GM12865 (cell line): ENCODE results near the gene SLC4A4.

Source experiments
- DNase-seq: peaks from one replicate; pipeline ENCODE4 v3.0.0; 2010; ENCODE audit warnings: low read depth
- H3K4me3 ChIP-seq: 2 replicates; pipeline ENCODE4 v1.5.1; 2011; ENCODE audit warnings: mild to moderate bottlenecking, low read depth, low read length, control low read depth
- CTCF ChIP-seq: IDR thresholded peaks from 2 replicates; pipeline ENCODE4 v1.5.1; 2011; ENCODE audit warnings: low read length, control low read depth, low read depth, inconsistent platforms; ENCODE audit not compliant: insufficient read depth; ENCODE audit errors: missing control alignments

SLC4A4 gene

DNA sequence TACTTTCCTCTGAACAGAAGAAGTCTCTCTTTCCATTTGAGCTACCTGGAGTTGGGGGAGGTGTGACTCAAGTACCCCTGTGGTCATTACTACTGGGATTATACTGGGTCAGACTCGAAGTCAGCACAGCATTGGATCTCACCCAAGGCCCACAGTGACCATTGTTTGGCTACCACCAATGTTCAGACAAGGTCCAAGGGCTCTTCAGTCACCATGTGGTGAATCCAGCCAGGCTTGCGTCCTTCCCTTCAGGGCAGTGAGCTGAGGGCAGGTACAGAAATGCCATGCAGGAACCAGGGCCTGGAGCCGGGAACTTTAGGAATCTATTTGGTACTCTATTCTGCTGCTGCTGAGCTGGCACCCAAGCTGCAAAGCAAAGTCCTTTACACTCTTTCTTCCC lies 5.5 kb upstream of the SLC4A4 start:
- DNase-seq = no peak
- no peak overlapping the region for H3K4me3 ChIP-seq
- no peak for TF ChIP-seq CTCF

DNA sequence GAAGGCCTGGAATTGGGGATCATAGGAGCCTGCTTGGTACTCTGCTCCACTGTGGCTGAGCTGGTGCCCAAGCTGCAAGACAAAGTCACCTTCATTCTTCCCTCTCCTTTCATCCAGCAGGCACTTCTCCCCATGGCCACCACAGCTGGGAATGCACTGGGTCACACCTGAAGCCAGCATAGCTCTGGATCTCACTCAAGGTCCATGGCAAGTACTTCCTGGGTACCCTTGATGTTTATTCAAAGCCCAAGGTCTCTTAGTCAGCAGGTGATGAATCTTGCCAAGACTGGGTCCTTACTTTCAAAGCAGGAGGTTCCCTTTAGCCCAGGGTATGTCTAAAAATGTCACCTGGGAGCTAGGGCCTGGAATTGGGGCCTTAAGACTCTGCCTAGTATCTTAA lies 4.9 kb upstream of the SLC4A4 start:
- H3K4me3 ChIP-seq = no peak overlapping the region
- TF ChIP-seq CTCF = no peak
- no peak for DNase-seq

- DNase-seq = no peak
- H3K4me3 ChIP-seq = no peak overlapping the region
- no peak for TF ChIP-seq CTCF
Observed at GRCh38 chr4:71334465-71334882, 4.3 kb upstream of the SLC4A4 start.

- no peak overlapping the region for H3K4me3 ChIP-seq
- TF ChIP-seq CTCF = no peak
- DNase-seq = no peak
Observed at GRCh38 chr4:71343670-71344466, 5.0 kb downstream of the SLC4A4 start.

DNA sequence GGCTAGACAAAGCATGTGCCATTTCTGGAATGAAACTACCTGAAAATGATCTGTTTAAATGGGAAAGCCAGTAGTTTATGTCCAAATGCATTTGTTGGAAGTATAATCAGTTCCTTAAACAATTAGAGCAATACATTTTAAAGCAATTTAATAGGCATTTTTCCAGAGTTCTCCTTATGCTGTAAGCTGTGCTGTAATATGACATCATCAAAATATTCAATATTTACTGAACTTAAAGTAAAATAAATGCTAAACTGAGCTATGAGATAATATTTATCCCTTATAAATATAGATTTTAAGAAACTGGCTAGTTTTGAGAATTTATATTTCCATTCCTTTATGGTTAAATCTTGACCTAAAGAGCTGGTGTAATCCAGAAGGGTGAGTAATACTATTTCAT lies 7.9 kb downstream of the SLC4A4 start:
- no peak for TF ChIP-seq CTCF
- H3K4me3 ChIP-seq = no peak overlapping the region
- DNase-seq = no peak

DNA sequence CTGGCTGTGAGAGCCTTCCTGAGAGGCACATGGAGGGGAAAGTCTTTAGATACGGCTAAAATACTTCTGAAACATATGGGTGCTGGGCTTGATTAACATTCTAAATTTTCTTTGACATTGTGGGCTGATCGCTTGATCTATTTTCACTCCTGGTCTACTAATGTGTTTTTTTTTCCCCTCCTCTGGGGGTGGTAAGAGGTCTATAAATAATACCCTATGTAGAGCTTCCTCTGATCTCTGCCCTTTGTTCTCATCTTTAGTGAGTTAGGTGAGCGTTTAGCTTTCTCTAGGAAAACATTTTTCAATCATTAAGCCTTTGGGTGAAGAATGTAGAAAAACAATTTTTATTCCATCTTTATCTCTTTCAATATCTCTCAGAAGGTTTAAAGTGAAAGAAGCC lies 9.8 kb downstream of the SLC4A4 start:
- TF ChIP-seq CTCF = no peak
- no peak overlapping the region for H3K4me3 ChIP-seq
- DNase-seq = no peak

DNA sequence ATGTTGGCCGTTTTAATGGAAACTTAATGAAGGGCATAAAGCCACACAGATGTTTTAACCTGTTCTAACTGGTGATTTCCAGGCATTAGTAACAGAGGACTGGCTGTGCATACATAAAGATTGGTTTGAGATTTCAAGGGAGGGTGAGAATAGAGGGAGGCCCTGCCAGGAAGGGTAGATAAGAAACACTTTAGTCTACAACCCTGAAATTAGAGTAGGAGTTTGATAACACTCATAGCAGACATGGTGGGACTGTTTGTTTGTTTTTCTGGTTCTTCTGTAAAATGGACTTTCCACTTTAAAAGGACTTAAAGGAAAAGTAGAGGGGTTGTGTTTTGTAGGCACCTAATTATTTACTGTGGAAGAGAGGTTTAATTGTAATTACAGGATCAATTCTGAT lies 16.2 kb downstream of the SLC4A4 start:
- no peak for TF ChIP-seq CTCF
- no peak for DNase-seq
- no peak overlapping the region for H3K4me3 ChIP-seq
